KG1 (cell line): ENCODE measurements around the gene CD244.

ENCODE experiments used
- DNase-seq: peaks from one replicate; lab custom pipeline; 2025; lab: John Stamatoyannopoulos, UW

The CD244 gene

DNA sequence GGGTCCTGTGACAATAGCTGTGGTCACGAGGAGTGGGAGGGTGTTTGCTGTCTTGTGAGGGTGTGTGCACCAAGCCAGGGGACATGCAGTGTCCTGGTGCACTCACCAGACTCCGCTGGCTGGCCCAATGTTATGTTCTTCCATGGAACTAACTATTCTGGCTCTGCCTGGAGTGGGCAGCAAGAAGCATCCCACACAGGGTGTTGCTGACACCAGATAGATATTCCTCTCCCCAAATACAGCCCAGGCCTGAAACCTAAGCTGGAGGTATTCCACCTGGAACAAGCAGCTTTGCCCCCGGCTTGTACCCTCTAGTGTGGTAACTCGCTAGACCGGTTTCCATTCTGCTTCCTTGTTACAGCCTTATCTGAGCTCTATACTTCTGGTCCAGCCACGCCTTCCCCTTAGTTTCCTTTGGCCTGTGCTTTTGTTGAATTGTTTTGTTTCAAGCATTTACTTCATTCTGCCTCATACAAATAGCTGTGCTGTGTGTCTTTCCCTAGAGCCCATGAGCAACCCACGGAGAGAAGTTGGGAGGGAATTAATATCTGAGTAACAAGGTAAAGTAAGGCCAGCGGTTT is 81.4 kb downstream of the CD244 start:
- no peak for DNase-seq

DNA sequence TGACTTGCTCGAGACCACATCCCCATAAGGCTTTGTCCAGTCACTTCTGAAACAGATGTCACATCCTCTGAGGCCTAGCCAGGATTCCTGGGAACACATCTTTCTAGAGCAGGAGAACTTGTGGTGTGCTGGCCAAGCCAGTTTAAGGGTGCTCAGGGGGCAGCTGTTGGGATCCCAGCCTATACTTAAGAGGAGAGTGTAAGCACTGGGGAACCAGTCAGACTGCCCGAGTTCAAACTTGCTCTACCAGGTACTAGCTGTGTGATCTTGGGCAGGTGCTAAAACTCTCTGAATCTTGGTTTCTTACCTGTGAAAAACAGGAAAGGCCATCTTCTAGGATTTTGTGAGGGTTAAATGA is 82.3 kb downstream of the CD244 start:
- no peak for DNase-seq
